Pancreas (tissue), 10 donors: ENCODE measurements around the gene ZNF736. TPM values are rescaled to one million over a fixed set of nuclear protein-coding genes. Genes with fewer than 3 reads are reported as not detected.
"Not testable (repeated sequence)": the region's sequence is repeated elsewhere in the genome, so short reads cannot be mapped to it uniquely, and the experiment has no call there.

Experiments
- ATAC-seq, 4 donors: fragments of 200-7000 bp; cut with Tn5 transposase; one replicate each; pipeline versions ENCODE4 v1.8.0 to v1.9.1; 2020; ENCODE audit warnings: mild to moderate bottlenecking in 4 of 4, moderate library complexity in 4 of 4
- DNase-seq, 6 donors: peaks; one replicate each; pipeline ENCODE4 v3.0.0-alpha.2; 2020
- FAIRE-seq: peaks from 2 replicates; lab custom pipeline; 2012; peaks lifted over from hg19 to GRCh38; lab: Jason Lieb, UNC
- H3K27ac ChIP-seq, 4 donors: fragments of 200-600 bp; sonication (generic); 1 replicate in 3 of 4; 2 replicates in 1 of 4; pipeline versions ENCODE4 v1.5.0 to v1.8.0; 2020
- H3K27me3 ChIP-seq, 4 donors: fragments of 200-600 bp; one replicate each; pipeline ENCODE4 v1.8.0; 2021
- H3K36me3 ChIP-seq, 3 donors: fragments of 200-600 bp; sonication (generic) in 1 of 3; one replicate each; pipeline versions ENCODE4 v1.5.0 to v1.8.0; 2020 to 2021
- H3K4me1 ChIP-seq, 3 donors: fragments of 200-600 bp; one replicate each; pipeline ENCODE4 v1.8.0; 2021
- H3K4me3 ChIP-seq, 4 donors: fragments of 200-600 bp; sonication (generic) in 2 of 4; one replicate each; pipeline versions ENCODE4 v1.5.0 to v1.8.0; 2020 to 2021
- H3K9me3 ChIP-seq, 4 donors: fragments of 200-600 bp; one replicate each; pipeline ENCODE4 v1.8.0; 2021
- WGBS, 2 donors: extraction: QIAGEN DNeasy Blood & Tissue Kit; methylation state at CpG; one replicate each; pipeline ENCODE4 v1.1.7; 2013; 5-methylcytosine and 5-hydroxymethylcytosine counted together
- intact Hi-C, 3 donors: fragments of 100-400 bp; cut with DNase I; formaldehyde crosslinking; loops; one replicate each; pipeline versions ENCODE4 v1.11.1 to v1.14.2; 2022
- polyA plus RNA-seq, 2 donors: library from polyadenylated mRNA; stranded (reverse); fragments of 200-250 nt; gene quantifications; one replicate each; pipeline ENCODE4 v1.2.3, GENCODE V29; 2013
- total RNA-seq, 6 donors: library from RNA; stranded (reverse); fragmentation: NEBNext Ultra II Directional in 4 of 6; extraction: Animal tissue kit (Norgen Biotek cat#: 25700) in 4 of 6; gene quantifications; one replicate each; pipeline versions ENCODE4 v1.2.1 to v1.2.4, GENCODE V29; 2021 to 2023
- TF ChIP-seq, protein P1 (sequence below), 4 donors: fragments of 200-600 bp; sonication (generic) in 3 of 4; IDR thresholded peaks; one replicate each; pipeline versions ENCODE4 v1.5.0 to v1.8.0; 2021; ENCODE audit warnings: antibody characterized with exemption in 4 of 4
- donor health status: healthy with polysubstance abuse.
- donor health status: DM: no; HTN: no; CAD: no; lungs with moderate emphysema.
- donor health status: DM: no; HTN: no; CAD: no.
- donor health status: control.
- donor health status: control.
- donor health status: Bipolar disorder and iron deficiency.
- donor health status: DM: yes; HTN: yes; CAD: no.
- donor health status: DM: no; HTN: no; CAD: no.
- donor health status: DM: no; HTN: no; CAD: no.
- donor health status: DM: yes; HTN: yes; CAD: no.

The ZNF736 gene
- total RNA-seq (10 to 100 TPM in 1 of 6 donors, 1 to 10 TPM in 5; 3.3 to 16.0 (median 7.2) TPM), polyA plus RNA-seq (1 to 10 TPM; 3.3 to 5.5 TPM)

DNA sequence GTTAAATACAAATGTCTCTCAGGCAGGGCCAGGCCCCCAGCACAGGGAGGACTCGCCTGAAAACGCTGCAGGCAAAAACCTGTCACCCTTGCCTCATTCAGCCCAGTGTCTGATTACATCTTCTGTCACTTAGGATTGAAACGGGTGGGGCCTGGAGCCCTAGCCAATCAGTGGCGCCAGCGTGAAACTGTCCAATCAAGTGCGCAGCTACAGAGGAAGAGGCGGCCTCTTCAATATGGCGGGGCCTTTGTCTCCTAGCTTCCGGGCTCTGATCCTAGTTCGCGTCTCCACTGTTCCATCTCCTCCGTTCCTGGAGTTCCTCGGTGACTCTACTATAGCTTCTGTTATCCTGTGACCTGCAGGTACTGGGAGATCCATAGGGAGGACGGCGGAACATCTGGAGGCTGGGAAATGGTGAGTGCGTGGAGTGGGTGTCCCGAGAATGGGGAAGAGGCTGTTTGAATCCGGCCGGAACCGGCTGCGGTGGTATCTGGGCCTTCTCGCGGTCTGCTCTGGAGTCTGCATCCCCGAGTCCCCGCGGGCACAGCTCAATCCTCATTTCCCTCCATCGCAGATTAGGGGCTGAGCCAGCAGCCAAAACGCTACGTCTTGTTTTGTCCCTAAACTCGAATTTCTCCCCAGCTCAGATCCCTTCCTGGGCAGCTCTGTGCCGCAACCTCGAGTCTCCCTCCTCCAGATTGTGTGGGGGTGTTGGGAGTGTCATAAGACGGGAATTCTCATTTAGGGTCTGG is at the start of gene ZNF736:
TSS of gene ZNF736 (plus strand) at position 222 of the 752 bp plus-strand sequence. CDS start at position 412, 190 bp downstream.
- H3K9me3 ChIP-seq = no peaks in the 10 kb centered on the region
- 0 to 1% methylated on average over 33 of the region's 33 CpGs for WGBS, 2 donors
- TF ChIP-seq, protein P1, sequence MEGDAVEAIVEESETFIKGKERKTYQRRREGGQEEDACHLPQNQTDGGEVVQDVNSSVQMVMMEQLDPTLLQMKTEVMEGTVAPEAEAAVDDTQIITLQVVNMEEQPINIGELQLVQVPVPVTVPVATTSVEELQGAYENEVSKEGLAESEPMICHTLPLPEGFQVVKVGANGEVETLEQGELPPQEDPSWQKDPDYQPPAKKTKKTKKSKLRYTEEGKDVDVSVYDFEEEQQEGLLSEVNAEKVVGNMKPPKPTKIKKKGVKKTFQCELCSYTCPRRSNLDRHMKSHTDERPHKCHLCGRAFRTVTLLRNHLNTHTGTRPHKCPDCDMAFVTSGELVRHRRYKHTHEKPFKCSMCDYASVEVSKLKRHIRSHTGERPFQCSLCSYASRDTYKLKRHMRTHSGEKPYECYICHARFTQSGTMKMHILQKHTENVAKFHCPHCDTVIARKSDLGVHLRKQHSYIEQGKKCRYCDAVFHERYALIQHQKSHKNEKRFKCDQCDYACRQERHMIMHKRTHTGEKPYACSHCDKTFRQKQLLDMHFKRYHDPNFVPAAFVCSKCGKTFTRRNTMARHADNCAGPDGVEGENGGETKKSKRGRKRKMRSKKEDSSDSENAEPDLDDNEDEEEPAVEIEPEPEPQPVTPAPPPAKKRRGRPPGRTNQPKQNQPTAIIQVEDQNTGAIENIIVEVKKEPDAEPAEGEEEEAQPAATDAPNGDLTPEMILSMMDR (IDR thresholded peaks at IDR 0.05) = no peak
- FAIRE-seq (peak; percentile 88), ATAC-seq (peak; percentile 99 to 100 (median 100)), DNase-seq (peak; percentile 82 to 89 (median 86))
- peaks cover 0 to 9% (median 0%) of the 10 kb centered on the region in 3 donors for H3K4me1 ChIP-seq
- peak within 1 kb of the TSS; percentile 45 to 90 (median 62) for H3K27ac ChIP-seq
- peak within 1 kb of the TSS; percentile 62 to 87 (median 71) for H3K4me3 ChIP-seq
- intact Hi-C loops = no loop called here
- no peaks in the 10 kb centered on the region for H3K36me3 ChIP-seq
- H3K27me3 ChIP-seq = no peaks in the 10 kb centered on the region

DNA sequence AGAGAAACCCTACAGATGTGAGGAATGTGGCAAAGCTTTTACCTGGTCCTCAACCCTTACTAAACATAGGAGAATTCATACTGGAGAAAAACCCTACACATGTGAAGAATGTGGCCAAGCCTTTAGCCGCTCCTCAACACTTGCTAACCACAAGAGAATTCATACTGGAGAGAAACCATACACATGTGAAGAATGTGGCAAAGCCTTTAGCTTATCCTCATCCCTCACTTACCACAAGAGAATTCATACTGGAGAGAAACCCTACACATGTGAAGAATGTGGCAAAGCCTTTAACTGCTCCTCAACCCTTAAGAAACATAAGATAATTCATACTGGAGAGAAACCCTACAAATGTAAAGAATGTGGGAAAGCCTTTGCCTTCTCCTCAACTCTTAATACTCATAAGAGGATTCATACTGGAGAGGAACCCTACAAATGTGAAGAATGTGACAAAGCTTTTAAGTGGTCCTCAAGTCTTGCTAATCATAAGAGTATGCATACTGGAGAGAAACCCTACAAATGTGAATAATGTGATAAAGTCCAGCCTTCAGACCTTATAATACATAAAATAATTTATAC is 47.3 kb upstream of the ZNF736 start:
- WGBS, 2 donors = 79 to 83% methylated on average over 1 of the region's 1 CpG
- no peaks in the 10 kb centered on the region for H3K36me3 ChIP-seq
- H3K27ac ChIP-seq = no peak overlapping the region
- DNase-seq (no peak), FAIRE-seq (no peak), ATAC-seq (no peak)
- no peaks in the 10 kb centered on the region for H3K27me3 ChIP-seq
- peaks cover 0 to 10% (median 0%) of the 10 kb centered on the region in 4 donors for H3K9me3 ChIP-seq
- no peaks in the 10 kb centered on the region for H3K4me1 ChIP-seq
- intact Hi-C loops = no loop called here
- H3K4me3 ChIP-seq = no peak overlapping the region
- TF ChIP-seq, protein P1 (IDR thresholded peaks at IDR 0.05) = no peak

DNA sequence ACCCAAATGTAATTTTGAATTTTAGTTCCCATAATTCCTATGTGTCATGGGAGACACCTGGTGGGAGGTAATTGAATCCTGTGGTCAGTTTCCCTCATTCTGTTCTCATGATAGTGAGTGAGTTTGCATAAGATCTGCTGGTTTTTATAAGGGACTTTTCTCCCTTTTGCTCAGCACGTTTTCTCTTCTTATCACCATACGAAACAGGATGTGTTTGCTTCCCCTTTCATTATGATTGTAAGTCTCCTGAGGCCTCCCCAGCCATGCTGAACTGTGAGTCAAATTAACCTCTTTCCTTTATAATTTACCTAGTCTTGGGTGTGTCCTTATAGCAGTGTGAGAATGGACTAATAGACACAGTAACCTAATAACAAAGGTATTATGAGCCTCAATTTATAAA is 36.1 kb upstream of the ZNF736 start:
- WGBS, 2 donors = 26 to 37% methylated on average over 2 of the region's 2 CpGs
- TF ChIP-seq, protein P1 (IDR thresholded peaks at IDR 0.05) = no peak
- no peaks in the 10 kb centered on the region for H3K36me3 ChIP-seq
- no peaks in the 10 kb centered on the region for H3K4me1 ChIP-seq
- no peaks in the 10 kb centered on the region for H3K9me3 ChIP-seq
- FAIRE-seq (no peak), ATAC-seq (no peak), DNase-seq (no peak)
- H3K27me3 ChIP-seq = no peaks in the 10 kb centered on the region
- intact Hi-C loops = no loop called here
- no peak overlapping the region for H3K4me3 ChIP-seq
- H3K27ac ChIP-seq = no peak overlapping the region

DNA sequence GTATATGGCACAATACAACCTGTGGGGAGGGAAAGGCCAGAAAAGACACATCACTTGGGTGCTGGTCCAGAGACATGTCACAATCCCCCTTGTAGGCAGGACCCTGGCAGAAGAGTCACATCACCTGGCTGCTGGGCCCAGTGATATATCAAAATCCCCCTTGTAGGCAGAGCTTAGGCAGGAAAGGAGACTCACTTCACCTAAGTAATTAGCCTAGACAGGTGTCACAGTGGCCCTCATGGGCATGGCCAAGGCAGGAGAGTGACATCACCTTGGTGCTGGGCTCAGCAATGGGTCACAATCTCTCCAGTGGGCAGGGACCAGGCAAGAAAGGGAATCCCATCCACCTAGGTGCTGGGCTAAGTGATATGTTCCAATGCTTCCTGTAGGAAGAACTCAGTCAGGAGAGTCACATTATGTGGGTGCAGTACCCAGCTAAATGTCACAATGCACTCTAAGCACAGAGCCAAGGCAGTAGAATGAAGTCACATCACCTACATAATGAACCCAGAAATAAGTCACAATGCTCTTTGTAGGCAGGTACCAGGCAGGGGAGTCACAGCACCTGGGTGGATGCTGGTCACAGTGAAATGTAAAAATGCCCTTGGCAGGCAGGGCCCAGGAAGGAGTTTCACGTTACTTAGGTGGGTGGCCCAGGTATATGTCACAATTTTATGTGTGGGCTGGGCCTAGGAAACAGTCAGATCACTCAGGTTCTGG is 18.9 kb upstream of the ZNF736 start:
- no peak overlapping the region for H3K27ac ChIP-seq
- no peaks in the 10 kb centered on the region for H3K36me3 ChIP-seq
- TF ChIP-seq, protein P1 (IDR thresholded peaks at IDR 0.05) = no peak
- no peak overlapping the region for H3K4me3 ChIP-seq
- FAIRE-seq (no peak), DNase-seq (no peak), ATAC-seq (no peak)
- intact Hi-C loops = no loop called here
- no peaks in the 10 kb centered on the region for H3K4me1 ChIP-seq
- WGBS, 2 donors = 71 to 89% methylated on average over 1 of the region's 1 CpG
- H3K27me3 ChIP-seq = no peaks in the 10 kb centered on the region
- H3K9me3 ChIP-seq = no peaks in the 10 kb centered on the region

DNA sequence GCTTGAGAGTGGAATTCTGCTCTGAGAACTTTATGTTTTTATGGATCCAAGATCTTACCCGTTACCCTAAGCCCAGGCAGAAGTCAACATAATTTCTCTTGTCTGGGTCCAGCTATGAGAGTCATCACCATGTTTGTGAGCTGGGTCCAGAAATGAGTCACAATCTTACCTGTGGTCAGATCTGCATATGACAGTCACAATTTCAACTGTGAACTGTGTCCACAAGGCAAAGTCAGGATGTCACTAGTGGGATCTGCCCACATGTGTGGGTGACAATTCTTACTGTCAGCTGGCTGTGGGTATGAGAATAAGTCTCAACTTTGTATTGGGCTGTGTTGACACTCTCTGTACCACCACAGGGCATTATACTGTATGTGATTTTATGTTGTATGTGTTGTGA is 16.3 kb upstream of the ZNF736 start:
- H3K36me3 ChIP-seq, FAIRE-seq, H3K4me3 ChIP-seq, H3K27ac ChIP-seq, H3K9me3 ChIP-seq, H3K4me1 ChIP-seq, H3K27me3 ChIP-seq, DNase-seq, intact Hi-C loops, ATAC-seq: not testable (repeated sequence)
- WGBS, 2 donors = 60 to 75% methylated on average over 1 of the region's 1 CpG
